GM12878 (cell line): ENCODE data around the gene E2F7. TPM values are rescaled to one million over a fixed set of nuclear protein-coding genes. Genes with fewer than 3 reads are reported as not detected.

Experiments
- ATAC-seq: fragments of 200-7000 bp; cut with Tn5 transposase; 3 replicates; pipeline ENCODE4 v1.9.1; 2020; ENCODE audit warnings: mild to moderate bottlenecking, moderate library complexity
- BruUV-seq: library from RNA; stranded (reverse); fragments of 400-500 nt; replicated peaks from 2 replicates; lab custom pipeline; 2021; lab: Mats Ljungman, UMichigan
- CTCF ChIA-PET: fragments of 300-600 bp; sonication (Branson Sonifier 250); formaldehyde crosslinking; extraction: SDS; loops from one replicate; lab custom pipeline; 2021; ENCODE audit warnings: inconsistent platforms; lab: Yijun Ruan, JAX
- POLR2A ChIA-PET: fragments of 350-600 bp; formaldehyde crosslinking; extraction: SDS; loops from one replicate; lab custom pipeline; 2021; ENCODE audit warnings: inconsistent platforms; lab: Charles Lee
- RAD21 ChIA-PET: fragments of 300-600 bp; sonication (Branson Sonifier 250); formaldehyde crosslinking; loops from one replicate; lab custom pipeline; 2023; ENCODE audit warnings: antibody characterized with exemption; ENCODE audit not compliant: unreplicated experiment; lab: Charles Lee
- SMC1A ChIA-PET: fragments of 300-600 bp; sonication (Branson Sonifier 250); formaldehyde crosslinking; loops from one replicate; lab custom pipeline; 2023; ENCODE audit not compliant: unreplicated experiment, uncharacterized antibody; lab: Charles Lee
- DNase-seq: peaks from one replicate; pipeline ENCODE4 v3.0.0-alpha.2; 2011; ENCODE audit warnings: low read depth, low spot score
- FAIRE-seq: peaks from 3 replicates; lab custom pipeline; 2011; peaks lifted over from hg19 to GRCh38; lab: Jason Lieb, UNC
- H2AFZ ChIP-seq: 2 replicates; pipeline ENCODE4 v1.6.0; 2011; ENCODE audit warnings: low read depth, low read length, control low read depth; ENCODE audit not compliant: control insufficient read depth
- H3K27ac ChIP-seq: 2 replicates; pipeline ENCODE4 v1.5.1; 2011; ENCODE audit warnings: control low read depth; ENCODE audit not compliant: control insufficient read depth, insufficient read depth
- H3K27me3 ChIP-seq, 2 experiments: replicated peaks in 1 of 2; 2 replicates each; pipeline versions ENCODE4 v1.6.0 to v1.6.1; 2011; ENCODE audit warnings: low read length in 1 of 2; ENCODE audit not compliant: control insufficient read depth in 2 of 2, insufficient read depth in 2 of 2
- H3K36me3 ChIP-seq, 2 experiments: 2 replicates each; pipeline ENCODE4 v1.5.1; 2011; ENCODE audit warnings: low read length in 1 of 2; ENCODE audit not compliant: control insufficient read depth in 2 of 2, insufficient read depth in 2 of 2
- H3K4me1 ChIP-seq: 2 replicates; pipeline ENCODE4 v1.6.1; 2011; ENCODE audit warnings: mild to moderate bottlenecking, low read length, moderate library complexity, mixed read lengths; ENCODE audit not compliant: control insufficient read depth, insufficient read depth
- H3K4me2 ChIP-seq: 2 replicates; pipeline ENCODE4 v1.6.0; 2011; ENCODE audit warnings: control low read depth; ENCODE audit not compliant: control insufficient read depth, insufficient read depth
- H3K4me3 ChIP-seq: fragments of 200-600 bp; sonication (generic); 2 replicates; pipeline ENCODE4 v1.5.1; 2016
- H3K79me2 ChIP-seq: 2 replicates; pipeline ENCODE4 v1.6.0; 2011; ENCODE audit warnings: low read length; ENCODE audit not compliant: control insufficient read depth, insufficient read depth
- H3K9ac ChIP-seq: 2 replicates; pipeline ENCODE4 v1.8.0; 2011; ENCODE audit warnings: low read length, control low read depth, mixed read lengths; ENCODE audit not compliant: control insufficient read depth, insufficient read depth
- H3K9me3 ChIP-seq: replicated peaks from 3 replicates; pipeline ENCODE4 v1.5.1; 2011; ENCODE audit warnings: mild to moderate bottlenecking, low read length; ENCODE audit not compliant: control insufficient read depth, insufficient read depth
- H4K20me1 ChIP-seq: 2 replicates; pipeline ENCODE4 v1.6.0; 2011; ENCODE audit not compliant: control insufficient read depth, insufficient read depth
- ASH2L ChIP-seq: fragments of 300-600, 200-600 bp; sonication (generic); IDR thresholded peaks from 2 replicates; pipeline ENCODE4 v1.6.1; 2017; ENCODE audit warnings: low read depth, mild to moderate bottlenecking, borderline replicate concordance
- SREBF2 ChIP-seq: IDR thresholded peaks from 2 replicates; pipeline ENCODE4 v1.6.1; 2012; ENCODE audit warnings: mild to moderate bottlenecking, low read length
- WGBS: methylation state at CpG from one replicate; pipeline ENCODE4 v1.1.6; 2016; ENCODE audit warnings: low lambda C conversion rate; ENCODE audit not compliant: insufficient replicate concordance, insufficient coverage; ENCODE audit errors: missing lambda C conversion rate; 5-methylcytosine and 5-hydroxymethylcytosine counted together
- in situ Hi-C: fragments of 300-500 bp; cut with MboI; formaldehyde crosslinking; loops from 9 replicates; pipeline ENCODE4 v1.14.3; 2018; ENCODE audit warnings: mixed read lengths
- intact Hi-C: fragments of 100-400 bp; cut with micrococcal nuclease; formaldehyde crosslinking; loops from one replicate; pipeline ENCODE4 v1.14.2; 2022; ENCODE audit not compliant: unreplicated experiment
- polyA plus RNA-seq, 11 experiments: library from polyadenylated mRNA; depleted of rRNA in 4 of 11; unstranded in 6 of 11; stranded (reverse) in 5 of 11; fragments of >200 nt; fragmentation: Nextera tagmentation in 4 of 11; fragmentation: Illumina TruSeq in 1 of 11; extraction: Ambion mirVana in 4 of 11; extraction: Trizol in 1 of 11; gene quantifications; 1 replicate in 1 of 11; 2 replicates in 10 of 11; pipeline versions ENCODE4 v1.2.1 to v1.2.3, GENCODE V29; 2011 to 2016; ENCODE audit warnings: inconsistent platforms in 2 of 11, missing spikeins in 2 of 11, low read depth in 1 of 11
- total RNA-seq, 4 experiments: library from RNA; depleted of rRNA in 3 of 4; stranded (reverse); fragments of >200 nt in 3 of 4; fragmentation: Illumina TruSeq in 1 of 4; extraction: Trizol in 1 of 4; gene quantifications; 2 replicates each; pipeline versions ENCODE4 v1.2.1 to v1.2.3, GENCODE V29; 2013 to 2021
- TF ChIP-seq, protein P1 (sequence below): IDR thresholded peaks from 2 replicates; pipeline ENCODE4 v1.6.1; 2012; ENCODE audit warnings: improper control_type of control experiment, low read depth, low read length; ENCODE audit not compliant: insufficient replicate concordance

Gene E2F7
- total and polyA plus RNA-seq, 10 of the 15 experiments (the other 5 are each of a cell fraction or from before 2014, with no cell fraction given), result 5.6 to 32.1 (median 19.9) TPM

DNA sequence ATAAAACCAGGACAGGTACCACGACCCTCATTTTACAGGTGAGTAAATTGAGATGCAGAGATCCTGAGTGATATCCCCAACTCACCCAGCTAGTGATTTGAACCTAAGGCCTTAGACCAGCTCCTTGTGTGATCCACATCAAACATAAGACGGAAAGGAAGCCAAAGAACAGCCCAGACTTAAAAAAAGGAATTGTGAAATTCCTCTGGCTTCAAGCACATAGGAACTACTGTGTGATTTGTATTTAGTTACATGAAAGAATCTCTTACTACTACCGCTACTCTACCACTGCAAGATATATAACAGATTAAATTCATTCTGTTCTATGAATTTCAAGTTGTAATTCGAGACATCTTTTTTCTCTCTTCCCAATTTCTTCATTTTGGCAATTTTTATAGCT lies 10.5 kb downstream of the E2F7 start:
- ChIA-PET SMC1A (no interaction called here), CTCF (interaction anchor here (0.6 kb wide), 1 partner anchor 37 kb away, joined by 4 read pairs; no protein-coding TSS in a partner anchor)
- no peak overlapping the region; the same call in 1 of the 2 replicates for H3K27ac ChIP-seq
- H3K9ac ChIP-seq, result no peak overlapping the region
- H3K9me3 ChIP-seq, result no peaks in the 10 kb centered on the region
- DNase-seq, result no peak
- WGBS, result 98% methylated on average over 4 of the region's 4 CpGs
- FAIRE-seq, result no peak
- peaks cover 0 to 25% of the 10 kb centered on the region in 2 experiments for H3K36me3 ChIP-seq
- H2AFZ ChIP-seq, result no peak overlapping the region
- BruUV-seq, result no TSS peak
- ATAC-seq, result no peak
- intact Hi-C loops, result loop anchor here (10.0 kb wide), 1 partner anchor 270 kb away; no protein-coding TSS in a partner anchor
- H3K27me3 ChIP-seq, result no peaks in the 10 kb centered on the region
- no peak overlapping the region for H3K4me2 ChIP-seq
- H3K4me1 ChIP-seq, result peaks cover 6% of the 10 kb centered on the region
- H4K20me1 ChIP-seq, result no peaks in the 10 kb centered on the region
- TF ChIP-seq ASH2L (no peak), SREBF2 (no peak)
- TF ChIP-seq, protein P1, sequence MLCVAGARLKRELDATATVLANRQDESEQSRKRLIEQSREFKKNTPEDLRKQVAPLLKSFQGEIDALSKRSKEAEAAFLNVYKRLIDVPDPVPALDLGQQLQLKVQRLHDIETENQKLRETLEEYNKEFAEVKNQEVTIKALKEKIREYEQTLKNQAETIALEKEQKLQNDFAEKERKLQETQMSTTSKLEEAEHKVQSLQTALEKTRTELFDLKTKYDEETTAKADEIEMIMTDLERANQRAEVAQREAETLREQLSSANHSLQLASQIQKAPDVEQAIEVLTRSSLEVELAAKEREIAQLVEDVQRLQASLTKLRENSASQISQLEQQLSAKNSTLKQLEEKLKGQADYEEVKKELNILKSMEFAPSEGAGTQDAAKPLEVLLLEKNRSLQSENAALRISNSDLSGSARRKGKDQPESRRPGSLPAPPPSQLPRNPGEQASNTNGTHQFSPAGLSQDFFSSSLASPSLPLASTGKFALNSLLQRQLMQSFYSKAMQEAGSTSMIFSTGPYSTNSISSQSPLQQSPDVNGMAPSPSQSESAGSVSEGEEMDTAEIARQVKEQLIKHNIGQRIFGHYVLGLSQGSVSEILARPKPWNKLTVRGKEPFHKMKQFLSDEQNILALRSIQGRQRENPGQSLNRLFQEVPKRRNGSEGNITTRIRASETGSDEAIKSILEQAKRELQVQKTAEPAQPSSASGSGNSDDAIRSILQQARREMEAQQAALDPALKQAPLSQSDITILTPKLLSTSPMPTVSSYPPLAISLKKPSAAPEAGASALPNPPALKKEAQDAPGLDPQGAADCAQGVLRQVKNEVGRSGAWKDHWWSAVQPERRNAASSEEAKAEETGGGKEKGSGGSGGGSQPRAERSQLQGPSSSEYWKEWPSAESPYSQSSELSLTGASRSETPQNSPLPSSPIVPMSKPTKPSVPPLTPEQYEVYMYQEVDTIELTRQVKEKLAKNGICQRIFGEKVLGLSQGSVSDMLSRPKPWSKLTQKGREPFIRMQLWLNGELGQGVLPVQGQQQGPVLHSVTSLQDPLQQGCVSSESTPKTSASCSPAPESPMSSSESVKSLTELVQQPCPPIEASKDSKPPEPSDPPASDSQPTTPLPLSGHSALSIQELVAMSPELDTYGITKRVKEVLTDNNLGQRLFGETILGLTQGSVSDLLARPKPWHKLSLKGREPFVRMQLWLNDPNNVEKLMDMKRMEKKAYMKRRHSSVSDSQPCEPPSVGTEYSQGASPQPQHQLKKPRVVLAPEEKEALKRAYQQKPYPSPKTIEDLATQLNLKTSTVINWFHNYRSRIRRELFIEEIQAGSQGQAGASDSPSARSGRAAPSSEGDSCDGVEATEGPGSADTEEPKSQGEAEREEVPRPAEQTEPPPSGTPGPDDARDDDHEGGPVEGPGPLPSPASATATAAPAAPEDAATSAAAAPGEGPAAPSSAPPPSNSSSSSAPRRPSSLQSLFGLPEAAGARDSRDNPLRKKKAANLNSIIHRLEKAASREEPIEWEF, result no peak
- TF ChIP-seq, all 136 proteins: peak for 0
- in situ Hi-C loops, result loop anchor here (25.0 kb wide), 1 partner anchor 968 kb away; the partner anchor contains the start of gene NAP1L1
- POLR2A ChIA-PET, result interaction anchor here (0.7 to 1.7 kb wide), 2 partner anchors 13 to 16 kb away, joined by 4 to 5 read pairs; no protein-coding TSS in a partner anchor
- Histone ChIP-seq H3K79me2 (peaks cover 21% of the 10 kb centered on the region), H3K4me3 (no peak overlapping the region)
- RAD21 ChIA-PET, result no interaction called here
